ENCODE measurements around the gene FGF21.

GRCh38 chr19:48795055-48795684 is 39.8 kb downstream of the FGF21 start:
- no peak for TF ChIP-seq ZNF776 (tag by site-specific recombination; IDR thresholded peaks at IDR 0.05; ENCODE audit: borderline replicate concordance)
- no peak for TF ChIP-seq ZNF558 (tag by site-specific recombination; IDR thresholded peaks at IDR 0.05)
- TF ChIP-seq CTCF (tag by site-specific recombination; IDR thresholded peaks at IDR 0.05), result peak; percentile 99
- TF ChIP-seq ZNF48 (tag by site-specific recombination; IDR thresholded peaks at IDR 0.05), result no peak
- TF ChIP-seq ZBTB10 (tag by site-specific recombination; IDR thresholded peaks at IDR 0.05), result peak; percentile 80
- TF ChIP-seq ZNF629 (tag by site-specific recombination; IDR thresholded peaks at IDR 0.05), result peak; percentile 80
- TF ChIP-seq OSR2 (tag by site-specific recombination; IDR thresholded peaks at IDR 0.05), result no peak
- no peak for TF ChIP-seq ZBTB49 (tag by site-specific recombination; IDR thresholded peaks at IDR 0.05; ENCODE audit: low read depth)
- no peak for TF ChIP-seq RBAK (tag by site-specific recombination; IDR thresholded peaks at IDR 0.05)
- no peak for TF ChIP-seq ZNF645 (tag by site-specific recombination; IDR thresholded peaks at IDR 0.05)
- no peak for TF ChIP-seq ZNF830 (tag by site-specific recombination; IDR thresholded peaks at IDR 0.05; ENCODE audit: low read depth)
- no peak for TF ChIP-seq ZNF747 (tag by site-specific recombination; IDR thresholded peaks at IDR 0.05)
- peak; percentile 74; the same call in 1 of the 2 replicates for TF ChIP-seq ZNF280D (tag by site-specific recombination; IDR thresholded peaks at IDR 0.05)
- TF ChIP-seq REST (tag by site-specific recombination; IDR thresholded peaks at IDR 0.05), result no peak
